Measurements from ENCODE around the gene VPS13C. TPM values are rescaled to one million over a fixed set of nuclear protein-coding genes. Genes with fewer than 3 reads are reported as not detected.

The VPS13C gene
- total RNA-seq, 5 donors from 2014 or later (not counting 1 experiment from before 2014, with no cell fraction given): 84.4 to 136 (median 117) TPM

- no peaks in the 10 kb centered on the region for H3K36me3 ChIP-seq (ENCODE audit: control insufficient read depth in 2 of 2, extremely low read depth in 1 of 2, insufficient read depth in 1 of 2, low read length in 1 of 2)
- CTCF ChIA-PET: no interaction called here
- no peaks in the 10 kb centered on the region for H3K4me1 Mint-ChIP-seq
- WGBS (ENCODE audit: insufficient coverage): 89% methylated on average over 8 of the region's 11 CpGs
- H3K4me3 ChIP-seq (ENCODE audit: control insufficient read depth in 1 of 2, extremely low read depth in 1 of 2, low read length in 1 of 2): no peak overlapping the region
- no peak for DNase-seq
- H3K9me3 ChIP-seq: no peaks in the 10 kb centered on the region
- H3K27me3 Mint-ChIP-seq: peaks cover 0 to 6% of the 10 kb centered on the region in 2 donors
- H3K4me3 Mint-ChIP-seq: no peak overlapping the region
- H3K36me3 Mint-ChIP-seq: no peaks in the 10 kb centered on the region
- no peak for ATAC-seq (replicated peaks in 1 of 4)
- no peak overlapping the region for H3K27ac Mint-ChIP-seq
- POLR2A ChIA-PET: no interaction called here
- no peak overlapping the region for H3K27ac ChIP-seq (ENCODE audit: low read length)
- no peaks in the 10 kb centered on the region for H3K9me3 Mint-ChIP-seq
- H3K4me1 ChIP-seq (ENCODE audit: control insufficient read depth in 1 of 2, extremely low read depth in 1 of 2, insufficient read depth in 2 of 2, low read length in 2 of 2): no peaks in the 10 kb centered on the region
- no peaks in the 10 kb centered on the region for H3K27me3 ChIP-seq (replicated peaks in 1 of 2; ENCODE audit: control insufficient read depth in 2 of 2, extremely low read depth in 1 of 2, insufficient read depth in 2 of 2, low read length in 1 of 2)
Observed at GRCh38 chr15:62105266-62105665, 45.0 kb upstream of the VPS13C start.

GRCh38 chr15:62104846-62105245 is 44.6 kb upstream of the VPS13C start:
- DNase-seq (no peak), ATAC-seq (replicated peaks in 1 of 4) (no peak)
- H3K4me3 ChIP-seq (ENCODE audit: control insufficient read depth in 1 of 2, extremely low read depth in 1 of 2, low read length in 1 of 2): no peak overlapping the region
- CTCF ChIA-PET: no interaction called here
- no peaks in the 10 kb centered on the region for H3K36me3 ChIP-seq (ENCODE audit: control insufficient read depth in 2 of 2, extremely low read depth in 1 of 2, insufficient read depth in 1 of 2, low read length in 1 of 2)
- Mint-ChIP-seq H3K27ac (no peak overlapping the region), H3K9me3 (no peaks in the 10 kb centered on the region), H3K27me3 (peaks cover 3 to 6% of the 10 kb centered on the region in 2 donors), H3K36me3 (no peaks in the 10 kb centered on the region), H3K4me1 (no peaks in the 10 kb centered on the region), H3K4me3 (no peak overlapping the region)
- no peaks in the 10 kb centered on the region for H3K9me3 ChIP-seq
- 80% methylated on average over 1 of the region's 5 CpGs for WGBS (ENCODE audit: insufficient coverage)
- POLR2A ChIA-PET: no interaction called here
- H3K27ac ChIP-seq (ENCODE audit: low read length): no peak overlapping the region
- H3K4me1 ChIP-seq (ENCODE audit: control insufficient read depth in 1 of 2, extremely low read depth in 1 of 2, insufficient read depth in 2 of 2, low read length in 2 of 2): no peaks in the 10 kb centered on the region
- no peaks in the 10 kb centered on the region for H3K27me3 ChIP-seq (replicated peaks in 1 of 2; ENCODE audit: control insufficient read depth in 2 of 2, extremely low read depth in 1 of 2, insufficient read depth in 2 of 2, low read length in 1 of 2)

DNA sequence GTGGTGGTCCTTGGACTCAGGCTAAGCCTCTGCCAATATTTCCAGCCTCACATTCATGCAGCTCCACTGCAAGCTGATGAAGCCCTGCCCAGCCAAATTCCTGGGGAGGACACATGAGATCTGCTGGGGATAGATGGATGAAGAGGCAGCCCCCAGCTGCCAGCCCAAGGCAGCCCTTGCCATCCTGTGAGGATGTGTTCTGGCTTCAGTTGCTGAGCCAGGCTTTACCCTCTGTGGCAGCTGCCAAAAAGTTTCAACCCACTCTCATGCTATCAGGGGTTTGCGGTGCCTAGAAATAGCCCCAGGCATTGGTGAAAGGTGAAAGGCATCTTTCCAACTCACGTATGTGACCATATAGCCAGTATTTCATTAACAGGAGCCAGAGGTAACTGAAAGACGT is 44.2 kb upstream of the VPS13C start:
- no peak overlapping the region for H3K4me3 ChIP-seq (ENCODE audit: control insufficient read depth in 1 of 2, extremely low read depth in 1 of 2, low read length in 1 of 2)
- ChIA-PET CTCF (interaction anchor here in 1 of 2 donors (0.7 kb wide), 1 partner anchor 14 kb away, joined by 3 read pairs; no protein-coding TSS in a partner anchor), POLR2A (no interaction called here)
- H3K36me3 Mint-ChIP-seq: no peaks in the 10 kb centered on the region
- no peaks in the 10 kb centered on the region for H3K36me3 ChIP-seq (ENCODE audit: control insufficient read depth in 2 of 2, extremely low read depth in 1 of 2, insufficient read depth in 1 of 2, low read length in 1 of 2)
- H3K27me3 ChIP-seq (replicated peaks in 1 of 2; ENCODE audit: control insufficient read depth in 2 of 2, extremely low read depth in 1 of 2, insufficient read depth in 2 of 2, low read length in 1 of 2): no peaks in the 10 kb centered on the region
- no CpG with 5 or more reads among the region's 3 CpGs for WGBS (ENCODE audit: insufficient coverage)
- H3K27me3 Mint-ChIP-seq: peaks cover 6 to 8% of the 10 kb centered on the region in 2 donors
- no peaks in the 10 kb centered on the region for H3K4me1 ChIP-seq (ENCODE audit: control insufficient read depth in 1 of 2, extremely low read depth in 1 of 2, insufficient read depth in 2 of 2, low read length in 2 of 2)
- H3K9me3 ChIP-seq: no peaks in the 10 kb centered on the region
- no peaks in the 10 kb centered on the region for H3K9me3 Mint-ChIP-seq
- no peak overlapping the region for H3K4me3 Mint-ChIP-seq
- H3K4me1 Mint-ChIP-seq: no peaks in the 10 kb centered on the region
- ATAC-seq (replicated peaks in 1 of 4) (no peak), DNase-seq (no peak)
- H3K27ac ChIP-seq (ENCODE audit: low read length): no peak overlapping the region
- H3K27ac Mint-ChIP-seq: no peak overlapping the region

DNA sequence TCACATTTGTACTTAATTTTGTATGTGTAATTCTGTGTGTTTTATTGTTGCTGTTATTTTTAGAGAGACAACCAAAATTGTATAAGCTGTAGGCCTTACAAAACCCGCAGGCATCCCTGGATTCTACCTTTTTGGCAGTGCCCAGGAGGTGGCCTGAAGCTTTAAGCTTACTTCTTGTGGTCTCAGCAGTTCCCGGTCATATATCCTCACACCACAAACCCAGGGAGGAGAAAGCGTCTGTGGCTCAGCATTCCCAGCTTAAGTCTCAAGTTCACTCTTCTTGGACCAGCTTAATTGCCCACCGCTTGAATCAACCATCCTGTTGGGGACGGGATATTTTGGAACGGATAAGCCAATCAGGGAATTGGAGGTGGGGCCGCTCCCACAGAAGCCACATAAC is 43.2 kb upstream of the VPS13C start:
- H3K9me3 Mint-ChIP-seq: no peaks in the 10 kb centered on the region
- ChIA-PET POLR2A (interaction anchor here in 1 of 2 donors (0.6 kb wide), 1 partner anchor 628 kb away, joined by 3 read pairs; no protein-coding TSS in a partner anchor), CTCF (interaction anchor here in 1 of 2 donors (0.7 kb wide), 1 partner anchor 15 kb away, joined by 3 read pairs; no protein-coding TSS in a partner anchor)
- H3K27ac ChIP-seq (ENCODE audit: low read length): no peak overlapping the region
- no peak overlapping the region for H3K4me3 Mint-ChIP-seq
- H3K4me3 ChIP-seq (ENCODE audit: control insufficient read depth in 1 of 2, extremely low read depth in 1 of 2, low read length in 1 of 2): no peak overlapping the region
- no peaks in the 10 kb centered on the region for H3K27me3 ChIP-seq (replicated peaks in 1 of 2; ENCODE audit: control insufficient read depth in 2 of 2, extremely low read depth in 1 of 2, insufficient read depth in 2 of 2, low read length in 1 of 2)
- no peaks in the 10 kb centered on the region for H3K4me1 Mint-ChIP-seq
- H3K36me3 ChIP-seq (ENCODE audit: control insufficient read depth in 2 of 2, extremely low read depth in 1 of 2, insufficient read depth in 1 of 2, low read length in 1 of 2): no peaks in the 10 kb centered on the region
- no peaks in the 10 kb centered on the region for H3K36me3 Mint-ChIP-seq
- 93% methylated on average over 3 of the region's 7 CpGs for WGBS (ENCODE audit: insufficient coverage)
- ATAC-seq (replicated peaks in 1 of 4) (no peak), DNase-seq (no peak)
- peaks cover 11 to 13% of the 10 kb centered on the region in 2 donors for H3K27me3 Mint-ChIP-seq
- H3K9me3 ChIP-seq: no peaks in the 10 kb centered on the region
- no peak overlapping the region for H3K27ac Mint-ChIP-seq
- H3K4me1 ChIP-seq (ENCODE audit: control insufficient read depth in 1 of 2, extremely low read depth in 1 of 2, insufficient read depth in 2 of 2, low read length in 2 of 2): no peaks in the 10 kb centered on the region

- Histone ChIP-seq H3K27me3 (replicated peaks in 1 of 2; ENCODE audit: control insufficient read depth in 2 of 2, extremely low read depth in 1 of 2, insufficient read depth in 2 of 2, low read length in 1 of 2) (no peaks in the 10 kb centered on the region), H3K36me3 (ENCODE audit: control insufficient read depth in 2 of 2, extremely low read depth in 1 of 2, insufficient read depth in 1 of 2, low read length in 1 of 2) (no peaks in the 10 kb centered on the region), H3K27ac (ENCODE audit: low read length) (no peak overlapping the region), H3K4me1 (ENCODE audit: control insufficient read depth in 1 of 2, extremely low read depth in 1 of 2, insufficient read depth in 2 of 2, low read length in 2 of 2) (no peaks in the 10 kb centered on the region), H3K9me3 (no peaks in the 10 kb centered on the region), H3K4me3 (ENCODE audit: control insufficient read depth in 1 of 2, extremely low read depth in 1 of 2, low read length in 1 of 2) (no peak overlapping the region)
- no peaks in the 10 kb centered on the region for H3K4me1 Mint-ChIP-seq
- H3K4me3 Mint-ChIP-seq: no peak overlapping the region
- H3K9me3 Mint-ChIP-seq: no peaks in the 10 kb centered on the region
- POLR2A ChIA-PET: no interaction called here
- 0% methylated on average over 1 of the region's 7 CpGs for WGBS (ENCODE audit: insufficient coverage)
- CTCF ChIA-PET: interaction anchor here in 1 of 2 donors (0.5 to 0.6 kb wide), 2 partner anchors 12 to 185 kb away, joined by 3 read pairs; no protein-coding TSS in a partner anchor
- no peak for DNase-seq
- H3K27ac Mint-ChIP-seq: no peak overlapping the region
- H3K36me3 Mint-ChIP-seq: no peaks in the 10 kb centered on the region
- no peak for ATAC-seq (replicated peaks in 1 of 4)
- peaks cover 10 to 22% of the 10 kb centered on the region in 2 donors for H3K27me3 Mint-ChIP-seq
Observed at GRCh38 chr15:62099094-62099601, 38.9 kb upstream of the VPS13C start.

GRCh38 chr15:62094388-62094787 is 34.1 kb upstream of the VPS13C start:
- Histone ChIP-seq H3K4me3 (ENCODE audit: control insufficient read depth in 1 of 2, extremely low read depth in 1 of 2, low read length in 1 of 2) (no peak overlapping the region), H3K9me3 (no peaks in the 10 kb centered on the region), H3K27ac (ENCODE audit: low read length) (no peak overlapping the region), H3K27me3 (replicated peaks in 1 of 2; ENCODE audit: control insufficient read depth in 2 of 2, extremely low read depth in 1 of 2, insufficient read depth in 2 of 2, low read length in 1 of 2) (no peaks in the 10 kb centered on the region), H3K36me3 (ENCODE audit: control insufficient read depth in 2 of 2, extremely low read depth in 1 of 2, insufficient read depth in 1 of 2, low read length in 1 of 2) (no peaks in the 10 kb centered on the region), H3K4me1 (ENCODE audit: control insufficient read depth in 1 of 2, extremely low read depth in 1 of 2, insufficient read depth in 2 of 2, low read length in 2 of 2) (no peaks in the 10 kb centered on the region)
- Mint-ChIP-seq H3K27me3 (peaks cover 14 to 15% of the 10 kb centered on the region in 2 donors), H3K27ac (no peak overlapping the region), H3K9me3 (no peaks in the 10 kb centered on the region), H3K4me1 (no peaks in the 10 kb centered on the region), H3K36me3 (no peaks in the 10 kb centered on the region), H3K4me3 (no peak overlapping the region)
- WGBS (ENCODE audit: insufficient coverage): 87% methylated on average over 5 of the region's 7 CpGs
- ChIA-PET CTCF (no interaction called here), POLR2A (no interaction called here)
- DNase-seq (no peak), ATAC-seq (replicated peaks in 1 of 4) (no peak)

DNA sequence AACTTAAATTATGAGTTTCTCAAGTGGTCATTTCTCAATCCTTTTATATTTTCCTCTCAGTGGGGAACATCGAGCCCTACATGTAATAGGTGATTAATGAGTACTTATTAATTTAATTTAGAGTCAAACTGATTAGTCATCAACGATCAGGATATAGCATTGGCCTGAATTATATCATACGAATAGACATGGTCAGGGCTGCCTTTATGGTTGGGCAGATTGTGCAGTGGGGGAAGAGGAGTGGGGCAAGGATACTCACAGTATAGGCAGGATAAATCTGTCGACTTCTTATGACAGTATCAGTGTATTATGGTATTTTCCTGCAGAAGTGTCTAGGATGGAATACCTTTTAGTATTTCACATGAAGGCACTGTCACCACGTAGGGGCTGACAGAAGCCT is 33.6 kb upstream of the VPS13C start:
- no peak for DNase-seq
- Histone ChIP-seq H3K27ac (ENCODE audit: low read length) (no peak overlapping the region), H3K9me3 (no peaks in the 10 kb centered on the region), H3K4me3 (ENCODE audit: control insufficient read depth in 1 of 2, extremely low read depth in 1 of 2, low read length in 1 of 2) (no peak overlapping the region), H3K4me1 (ENCODE audit: control insufficient read depth in 1 of 2, extremely low read depth in 1 of 2, insufficient read depth in 2 of 2, low read length in 2 of 2) (no peaks in the 10 kb centered on the region), H3K27me3 (replicated peaks in 1 of 2; ENCODE audit: control insufficient read depth in 2 of 2, extremely low read depth in 1 of 2, insufficient read depth in 2 of 2, low read length in 1 of 2) (no peaks in the 10 kb centered on the region), H3K36me3 (ENCODE audit: control insufficient read depth in 2 of 2, extremely low read depth in 1 of 2, insufficient read depth in 1 of 2, low read length in 1 of 2) (no peaks in the 10 kb centered on the region)
- peaks cover 9 to 10% of the 10 kb centered on the region in 2 donors for H3K27me3 Mint-ChIP-seq
- no peaks in the 10 kb centered on the region for H3K36me3 Mint-ChIP-seq
- H3K9me3 Mint-ChIP-seq: no peaks in the 10 kb centered on the region
- H3K27ac Mint-ChIP-seq: no peak overlapping the region
- ChIA-PET CTCF (no interaction called here), POLR2A (no interaction called here)
- WGBS (ENCODE audit: insufficient coverage): 85% methylated on average over 4 of the region's 5 CpGs
- no peak overlapping the region for H3K4me3 Mint-ChIP-seq
- ATAC-seq (replicated peaks in 1 of 4): no peak
- no peaks in the 10 kb centered on the region for H3K4me1 Mint-ChIP-seq

Measured in T-cell (primary cell).